GM23338 (cell line): Measurements from ENCODE around the gene QRFP. TPM values are rescaled to one million over a fixed set of nuclear protein-coding genes. Genes with fewer than 3 reads are reported as not detected.

Experiments
- ATAC-seq: fragments of 200-7000 bp; cut with Tn5 transposase; 3 replicates; pipeline ENCODE4 v1.9.1; 2020
- DNase-seq: peaks from one replicate; pipeline ENCODE4 v3.0.0-alpha.2; 2015; ENCODE audit warnings: low spot score
- H2AFZ ChIP-seq: fragments of 200-600 bp; sonication (generic); 2 replicates; pipeline ENCODE4 v1.8.0; 2016; ENCODE audit warnings: antibody characterized with exemption, mild to moderate bottlenecking, moderate library complexity
- H3F3A ChIP-seq: fragments of 200-600 bp; sonication (generic); replicated peaks from 2 replicates; pipeline ENCODE4 v1.8.0; 2017; ENCODE audit warnings: antibody characterized with exemption, mixed run types, low read depth
- H3K27ac ChIP-seq: fragments of 200-600 bp; sonication (generic); 2 replicates; pipeline ENCODE4 v1.6.1; 2016; ENCODE audit warnings: low read depth
- H3K27me3 ChIP-seq: fragments of 200-600 bp; sonication (generic); 2 replicates; pipeline ENCODE4 v1.8.0; 2016; ENCODE audit warnings: mild to moderate bottlenecking, mixed run types, moderate library complexity; ENCODE audit not compliant: insufficient read depth
- H3K36me3 ChIP-seq: fragments of 200-600 bp; sonication (generic); 2 replicates; pipeline ENCODE4 v1.8.0; 2016; ENCODE audit warnings: mild to moderate bottlenecking; ENCODE audit not compliant: insufficient read depth
- H3K4me1 ChIP-seq: fragments of 200-600 bp; sonication (generic); 2 replicates; pipeline ENCODE4 v1.8.0; 2016; ENCODE audit warnings: mild to moderate bottlenecking, moderate library complexity; ENCODE audit not compliant: insufficient read depth
- H3K4me2 ChIP-seq: fragments of 200-600 bp; sonication (generic); 2 replicates; pipeline ENCODE4 v1.7.1; 2017; ENCODE audit warnings: mixed run types
- H3K4me3 ChIP-seq: fragments of 200-600 bp; sonication (generic); 2 replicates; pipeline ENCODE4 v1.6.1; 2016; ENCODE audit warnings: mixed run types
- H3K79me2 ChIP-seq: fragments of 200-600 bp; sonication (generic); replicated peaks from 2 replicates; pipeline ENCODE4 v1.8.0; 2017; ENCODE audit warnings: mild to moderate bottlenecking; ENCODE audit not compliant: insufficient read depth
- H3K9me2 ChIP-seq: fragments of 200-600 bp; sonication (generic); 2 replicates; pipeline ENCODE4 v1.8.0; 2017; ENCODE audit not compliant: insufficient read depth
- H4K20me1 ChIP-seq: fragments of 200-600 bp; sonication (generic); replicated peaks from 2 replicates; pipeline ENCODE4 v1.8.0; 2017; ENCODE audit warnings: mild to moderate bottlenecking; ENCODE audit not compliant: insufficient read depth
- H3K27ac Mint-ChIP-seq: 2 replicates; pipeline ENCODE4 v1.8.0; 2020; ENCODE audit warnings: inconsistent platforms, mild to moderate bottlenecking, moderate library complexity, mixed read lengths
- H3K27me3 Mint-ChIP-seq: 3 replicates; pipeline ENCODE4 v1.8.0; 2022; ENCODE audit warnings: low read depth, mild to moderate bottlenecking, moderate library complexity, mixed read lengths, inconsistent platforms; ENCODE audit not compliant: insufficient read depth, poor library complexity
- H3K36me3 Mint-ChIP-seq: 3 replicates; pipeline ENCODE4 v1.8.0; 2021; ENCODE audit warnings: low read depth, mild to moderate bottlenecking, inconsistent platforms, moderate library complexity, mixed read lengths
- H3K4me1 Mint-ChIP-seq: 3 replicates; pipeline ENCODE4 v1.8.0; 2020; ENCODE audit warnings: mild to moderate bottlenecking, inconsistent platforms, mixed read lengths
- H3K4me3 Mint-ChIP-seq: 3 replicates; pipeline ENCODE4 v1.8.0; 2021; ENCODE audit warnings: moderate library complexity, mild to moderate bottlenecking, inconsistent platforms, mixed read lengths
- H3K9me3 Mint-ChIP-seq: 3 replicates; pipeline ENCODE4 v1.8.0; 2020; ENCODE audit warnings: moderate library complexity, mild to moderate bottlenecking, inconsistent platforms, mixed read lengths
- CREB1 ChIP-seq: fragments of 250-450 bp; sonication (Bioruptor Pico); IDR thresholded peaks from 2 replicates; pipeline ENCODE4 v1.5.0; 2020; ENCODE audit warnings: low read depth, mild to moderate bottlenecking, moderate library complexity
- CTCF ChIP-seq, 2 experiments: fragments of 200-600 bp in 1 of 2; sonication (generic) in 1 of 2; conservative IDR thresholded peaks; 2 replicates each; pipeline versions ENCODE4 v1.5.1 to v1.6.1; 2016 to 2017; ENCODE audit warnings: antibody characterized with exemption in 2 of 2, low read depth in 2 of 2, mild to moderate bottlenecking in 2 of 2, moderate library complexity in 1 of 2
- EZH2 ChIP-seq: fragments of 200-600 bp; sonication (generic); IDR thresholded peaks from one replicate; pipeline ENCODE4 v1.8.0; 2017; ENCODE audit warnings: antibody characterized with exemption, mild to moderate bottlenecking, low read depth; ENCODE audit not compliant: unreplicated experiment
- EZH2phosphoT487 ChIP-seq: fragments of 200-600 bp; sonication (generic); IDR thresholded peaks from one replicate; pipeline ENCODE4 v1.8.1; 2018; ENCODE audit warnings: antibody characterized with exemption; ENCODE audit not compliant: unreplicated experiment
- JUNB ChIP-seq: IDR thresholded peaks from one replicate; pipeline ENCODE4 v1.6.1; 2016; ENCODE audit warnings: antibody characterized with exemption; ENCODE audit not compliant: unreplicated experiment
- NANOG ChIP-seq: IDR thresholded peaks from 2 replicates; pipeline ENCODE4 v1.6.1; 2016; ENCODE audit warnings: antibody characterized with exemption, borderline replicate concordance
- REST ChIP-seq: IDR thresholded peaks from one replicate; pipeline ENCODE4 v1.6.1; 2018; ENCODE audit warnings: antibody characterized with exemption; ENCODE audit not compliant: unreplicated experiment
- STAT1 ChIP-seq: IDR thresholded peaks from one replicate; pipeline ENCODE4 v1.6.1; 2016; ENCODE audit warnings: antibody characterized with exemption; ENCODE audit not compliant: unreplicated experiment
- ZNF114 ChIP-seq: fragments of 250-450 bp; sonication (Bioruptor Pico); IDR thresholded peaks from 2 replicates; pipeline ENCODE4 v1.5.0; 2020; ENCODE audit warnings: mild to moderate bottlenecking, moderate library complexity
- ZNF331 ChIP-seq: fragments of 250-450 bp; sonication (Bioruptor Pico); IDR thresholded peaks from 2 replicates; pipeline ENCODE4 v1.5.0; 2020; ENCODE audit warnings: low read depth, mild to moderate bottlenecking, moderate library complexity
- ZNF462 ChIP-seq: fragments of 250-450 bp; sonication (Bioruptor Pico); IDR thresholded peaks from 2 replicates; pipeline ENCODE4 v1.5.0; 2020; ENCODE audit warnings: mild to moderate bottlenecking, moderate library complexity
- polyA plus RNA-seq: library from polyadenylated mRNA; unstranded; fragments of >200 nt; fragmentation: Nextera tagmentation; extraction: Ambion mirVana; gene quantifications from 2 replicates; pipeline ENCODE4 v1.2.1, GENCODE V29; 2016
- total RNA-seq: library from RNA; depleted of rRNA; stranded (reverse); fragments of >200 nt; shearing (Covaris generic); gene quantifications from 2 replicates; pipeline ENCODE4 v1.2.3, GENCODE V29; 2014
- TF ChIP-seq, protein P1 (sequence below): IDR thresholded peaks from 2 replicates; pipeline ENCODE4 v1.6.1; 2016; ENCODE audit warnings: antibody characterized with exemption

QRFP gene
- total and polyA plus RNA-seq, 2 experiments from 2014 or later, result not detected

GRCh38 chr9:130927338-130927737 is 30.7 kb upstream of the QRFP start:
- Histone ChIP-seq H4K20me1 (no peaks in the 10 kb centered on the region), H3K27me3 (no peaks in the 10 kb centered on the region), H3K27ac (no peak overlapping the region), H3F3A (no peaks in the 10 kb centered on the region), H3K36me3 (no peaks in the 10 kb centered on the region), H3K9me2 (no peaks in the 10 kb centered on the region), H3K4me3 (no peak overlapping the region), H3K79me2 (no peaks in the 10 kb centered on the region), H3K4me1 (peaks cover 7% of the 10 kb centered on the region; the same call in 1 of the 2 replicates), H2AFZ (no peak overlapping the region), H3K4me2 (no peak overlapping the region)
- DNase-seq (no peak), ATAC-seq (no peak)
- H3K27ac Mint-ChIP-seq, result no peak overlapping the region
- TF ChIP-seq EZH2, result no peak
- TF ChIP-seq REST, result no peak
- TF ChIP-seq JUNB, result no peak
- TF ChIP-seq NANOG, result no peak
- no peak for TF ChIP-seq ZNF331
- no peak for TF ChIP-seq ZNF462
- TF ChIP-seq, protein P1, sequence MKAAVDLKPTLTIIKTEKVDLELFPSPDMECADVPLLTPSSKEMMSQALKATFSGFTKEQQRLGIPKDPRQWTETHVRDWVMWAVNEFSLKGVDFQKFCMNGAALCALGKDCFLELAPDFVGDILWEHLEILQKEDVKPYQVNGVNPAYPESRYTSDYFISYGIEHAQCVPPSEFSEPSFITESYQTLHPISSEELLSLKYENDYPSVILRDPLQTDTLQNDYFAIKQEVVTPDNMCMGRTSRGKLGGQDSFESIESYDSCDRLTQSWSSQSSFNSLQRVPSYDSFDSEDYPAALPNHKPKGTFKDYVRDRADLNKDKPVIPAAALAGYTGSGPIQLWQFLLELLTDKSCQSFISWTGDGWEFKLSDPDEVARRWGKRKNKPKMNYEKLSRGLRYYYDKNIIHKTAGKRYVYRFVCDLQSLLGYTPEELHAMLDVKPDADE, result no peak
- TF ChIP-seq STAT1, result no peak
- TF ChIP-seq CTCF (conservative IDR thresholded peaks at IDR 0.05; ENCODE audit: low read depth in 2 of 2), result no peak
- TF ChIP-seq EZH2phosphoT487, result no peak
- TF ChIP-seq CREB1 (CRISPR knock-in tag), result no peak
- no peak for TF ChIP-seq ZNF114
- peaks cover 17% of the 10 kb centered on the region for H3K27me3 Mint-ChIP-seq
- H3K4me1 Mint-ChIP-seq, result peaks cover 16% of the 10 kb centered on the region
- H3K36me3 Mint-ChIP-seq, result no peaks in the 10 kb centered on the region; the same call in 2 of the 3 replicates
- no peaks in the 10 kb centered on the region; the same call in 2 of the 3 replicates for H3K9me3 Mint-ChIP-seq
- no peak overlapping the region for H3K4me3 Mint-ChIP-seq
